ENCODE measurements around the gene ZNF684.
"Not testable (repeated sequence)": the region's sequence is repeated elsewhere in the genome, so short reads cannot be mapped to it uniquely, and the experiment has no call there.

ZNF684 gene

DNA sequence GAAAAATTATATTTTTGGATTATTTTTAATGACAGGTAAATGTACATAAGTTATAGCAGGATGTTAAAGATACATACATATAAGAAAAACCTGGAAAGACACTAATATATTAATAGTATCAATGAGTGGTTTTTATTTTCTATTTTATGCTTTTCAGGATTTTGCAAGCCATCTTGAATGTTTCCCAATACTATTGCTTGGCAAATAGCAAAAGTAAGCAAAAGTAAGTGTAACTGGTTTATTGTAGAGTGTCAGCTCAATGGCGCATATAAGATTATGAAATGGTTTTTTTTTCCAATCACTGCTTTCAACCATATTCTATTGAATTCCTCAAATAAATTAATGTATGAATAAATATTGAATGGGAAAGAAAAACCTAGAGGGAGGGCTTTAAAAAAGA, 36.4 kb downstream of the ZNF684 start:
- DNase-seq: no peak

- not testable (repeated sequence) for DNase-seq
These were observed 43.4 kb downstream of the ZNF684 start for GRCh38 chr1:40574805-40575204.

DNA sequence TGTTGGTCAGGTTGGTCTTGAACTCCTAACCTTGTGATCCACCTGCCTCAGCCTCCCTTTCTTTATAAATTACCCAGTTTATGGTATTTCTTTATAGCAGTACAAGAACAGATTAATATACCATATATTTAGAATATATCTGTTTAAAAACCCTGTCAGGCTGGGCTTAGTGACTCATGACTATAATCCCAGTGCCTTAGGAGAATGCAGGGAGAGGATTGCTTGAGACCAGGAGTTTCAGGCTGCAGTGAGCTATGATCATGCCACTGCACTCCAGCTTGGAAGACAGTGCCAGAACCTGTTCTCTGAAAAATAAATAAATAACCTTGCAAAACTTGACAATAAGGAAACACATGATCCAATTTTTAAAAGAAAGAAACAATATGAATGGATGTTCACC, 43.9 kb downstream of the ZNF684 start:
- DNase-seq: no peak

- no peak for DNase-seq
These were observed 50.7 kb downstream of the ZNF684 start for GRCh38 chr1:40582116-40582515.

- DNase-seq: no peak
These were observed 52.5 kb downstream of the ZNF684 start for GRCh38 chr1:40583980-40584379.

GRCh38 chr1:40588586-40588985, 57.1 kb downstream of the ZNF684 start:
- DNase-seq: no peak

- DNase-seq: no peak
These were observed 60.8 kb downstream of the ZNF684 start for GRCh38 chr1:40592107-40592803.

- no peak for DNase-seq
These were observed 62.2 kb downstream of the ZNF684 start for GRCh38 chr1:40593449-40594186.

DNA sequence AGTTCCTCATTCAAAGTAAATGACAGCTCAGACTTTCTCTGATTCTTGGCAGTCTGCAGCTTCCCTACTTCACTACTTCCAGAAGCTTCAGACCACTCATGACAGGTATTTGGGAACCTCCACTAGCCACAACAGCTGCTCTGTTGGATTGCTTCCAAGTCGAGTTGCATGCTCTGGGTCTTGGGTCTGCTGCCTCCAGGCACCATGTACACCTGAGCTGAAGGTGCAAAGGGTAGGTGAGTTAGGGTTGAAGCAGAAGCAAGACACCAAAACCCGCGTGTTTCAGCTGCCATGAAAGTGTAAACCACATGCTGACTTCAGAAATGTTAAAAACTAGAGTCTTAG, 62.7 kb downstream of the ZNF684 start:
- DNase-seq: no peak

DNA sequence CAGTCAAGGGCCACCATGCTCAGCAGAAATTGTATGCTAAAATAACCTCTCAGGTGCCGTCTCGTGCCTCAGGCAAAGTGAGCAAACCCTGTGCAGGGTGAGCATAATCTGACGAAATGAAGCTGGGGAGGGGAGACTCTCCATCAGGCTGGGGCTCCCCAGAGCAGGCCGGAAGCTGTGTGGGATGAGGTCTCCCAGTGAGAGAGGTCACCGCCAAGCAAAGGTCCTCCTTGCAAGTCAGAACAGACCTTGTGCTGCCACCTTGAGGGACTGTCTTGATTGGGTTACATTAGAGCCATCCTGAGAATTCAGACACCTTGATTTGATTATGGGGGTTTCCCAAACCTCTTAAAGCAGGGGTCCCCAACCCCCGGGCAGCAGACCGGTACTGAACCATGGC, 64.2 kb downstream of the ZNF684 start:
- DNase-seq: no peak

Data from right kidney (tissue), 1 donor.